HS-27A (cell line): Measurements from ENCODE around the gene ZFX.

Experiments used
- DNase-seq: peaks from one replicate; pipeline ENCODE4 v3.0.0-alpha.2; 2012; ENCODE audit warnings: low read depth, missing footprints

The ZFX gene

DNA sequence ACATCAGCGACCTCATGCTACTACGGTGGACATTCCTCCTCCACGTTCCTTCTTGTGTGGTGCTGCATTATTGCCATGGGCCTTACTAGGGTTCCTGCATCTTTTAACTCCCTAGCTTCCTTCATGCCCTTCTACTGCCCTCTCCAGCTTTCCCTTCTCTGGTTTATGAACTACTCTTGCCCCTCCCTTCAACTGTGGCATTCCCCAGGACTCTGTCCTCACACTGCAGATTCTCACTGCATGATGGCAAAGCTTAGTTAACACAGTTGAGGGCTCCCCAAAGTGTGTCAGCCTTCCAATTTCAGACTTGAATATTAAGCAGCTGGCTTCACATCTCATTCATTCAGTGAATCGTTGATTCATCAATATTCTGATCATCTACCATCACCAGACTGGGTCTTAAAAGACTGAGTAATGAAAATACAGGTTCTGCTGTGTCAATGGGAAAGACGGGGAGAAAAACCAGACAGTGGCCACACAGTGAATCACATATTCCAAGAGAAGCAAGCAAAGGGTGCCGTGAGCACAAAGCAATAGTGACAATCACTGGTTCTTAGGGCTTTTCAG, 53.0 kb downstream of the ZFX start:
- no peak for DNase-seq

DNA sequence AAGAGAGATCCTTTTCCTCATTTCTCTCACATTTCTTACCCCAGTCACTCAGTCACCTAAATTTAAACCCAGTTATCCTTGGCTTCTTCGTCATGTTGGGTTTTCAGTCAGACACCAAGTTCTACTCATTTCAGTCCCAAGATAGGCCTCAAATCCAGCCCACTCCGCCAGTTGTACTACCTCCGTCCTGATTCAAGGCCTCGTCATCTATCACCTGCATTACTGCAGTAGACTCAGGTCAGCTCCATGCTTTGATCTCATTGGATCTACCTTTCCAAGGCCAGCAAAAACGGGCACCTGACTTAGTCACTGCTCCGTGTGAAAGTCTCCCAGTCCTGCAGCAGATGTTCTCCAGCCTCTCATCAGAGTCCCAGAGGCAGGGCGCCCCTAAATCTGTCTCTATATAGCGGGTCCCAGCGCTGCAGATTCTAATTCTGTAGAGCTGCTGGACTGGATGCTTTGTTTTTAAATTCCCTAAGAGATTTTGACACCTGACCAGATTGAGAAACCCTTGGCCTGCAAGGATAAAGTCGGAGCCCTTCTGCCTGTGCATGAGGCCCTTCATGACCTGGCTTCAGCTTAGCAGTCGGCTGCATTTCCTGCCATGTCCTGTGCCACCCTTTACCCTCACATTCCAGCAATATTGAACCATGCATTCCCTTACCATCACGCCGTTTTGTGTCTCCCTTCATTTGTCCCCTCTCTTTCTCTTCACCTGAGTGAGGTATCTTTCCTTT, 53.7 kb downstream of the ZFX start:
- DNase-seq, result no peak

DNA sequence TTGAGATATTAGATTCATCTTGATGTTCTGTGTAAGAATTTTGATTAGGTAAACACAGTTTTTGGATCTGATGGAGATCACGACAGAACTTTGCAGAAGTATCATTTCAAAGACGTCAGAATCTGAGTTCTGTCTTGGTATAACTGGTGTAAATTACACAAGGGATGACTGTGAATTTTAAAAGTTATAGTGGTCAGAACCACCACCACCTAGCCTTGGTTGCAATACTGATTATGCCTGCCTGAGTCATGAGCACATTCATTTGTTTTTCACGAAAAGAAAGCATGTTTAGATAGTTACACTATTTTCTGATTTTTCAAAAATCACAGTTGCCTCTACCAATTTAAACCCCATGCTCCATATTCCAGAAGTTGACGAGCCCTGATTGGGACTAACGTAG, 54.8 kb downstream of the ZFX start:
- DNase-seq, result no peak

DNA sequence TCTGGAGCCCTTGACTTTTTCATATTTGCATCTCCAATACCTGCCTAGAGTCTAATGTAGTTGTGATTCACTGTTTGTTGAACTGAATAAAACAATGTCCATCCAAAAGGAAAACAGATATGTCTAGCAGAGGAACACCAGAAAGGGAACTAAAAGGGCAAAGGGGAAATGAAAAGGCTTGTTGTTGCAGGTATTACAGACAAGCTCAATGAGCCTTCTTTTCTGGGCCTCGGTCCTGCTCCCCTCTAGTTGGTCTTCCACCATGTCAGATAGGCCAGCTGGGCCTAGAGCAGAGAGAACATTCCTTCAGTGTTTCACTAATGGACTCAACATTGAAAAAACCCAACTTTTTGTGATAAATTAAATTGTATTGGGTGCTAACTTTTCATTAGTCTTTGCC, 55.4 kb downstream of the ZFX start:
- DNase-seq, result no peak

DNA sequence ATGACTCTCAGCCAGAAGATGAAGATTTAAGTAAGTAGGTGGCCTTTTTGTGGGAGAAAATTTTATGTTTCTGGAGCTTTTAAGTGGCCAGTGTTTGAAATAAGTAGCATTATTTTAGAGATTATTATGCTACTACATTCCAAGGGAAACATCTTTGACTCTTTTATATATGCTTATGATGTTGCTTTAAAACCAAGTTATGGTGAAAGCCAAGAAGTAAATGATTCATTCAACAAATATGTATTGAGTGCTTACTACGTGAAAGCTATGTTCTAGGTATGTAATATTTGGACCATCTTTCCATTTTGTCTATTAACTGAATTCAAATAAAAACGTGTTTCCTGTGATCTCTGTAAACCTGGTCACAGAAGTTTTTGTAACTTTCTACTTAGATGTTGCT, 58.3 kb downstream of the ZFX start:
- no peak for DNase-seq

DNA sequence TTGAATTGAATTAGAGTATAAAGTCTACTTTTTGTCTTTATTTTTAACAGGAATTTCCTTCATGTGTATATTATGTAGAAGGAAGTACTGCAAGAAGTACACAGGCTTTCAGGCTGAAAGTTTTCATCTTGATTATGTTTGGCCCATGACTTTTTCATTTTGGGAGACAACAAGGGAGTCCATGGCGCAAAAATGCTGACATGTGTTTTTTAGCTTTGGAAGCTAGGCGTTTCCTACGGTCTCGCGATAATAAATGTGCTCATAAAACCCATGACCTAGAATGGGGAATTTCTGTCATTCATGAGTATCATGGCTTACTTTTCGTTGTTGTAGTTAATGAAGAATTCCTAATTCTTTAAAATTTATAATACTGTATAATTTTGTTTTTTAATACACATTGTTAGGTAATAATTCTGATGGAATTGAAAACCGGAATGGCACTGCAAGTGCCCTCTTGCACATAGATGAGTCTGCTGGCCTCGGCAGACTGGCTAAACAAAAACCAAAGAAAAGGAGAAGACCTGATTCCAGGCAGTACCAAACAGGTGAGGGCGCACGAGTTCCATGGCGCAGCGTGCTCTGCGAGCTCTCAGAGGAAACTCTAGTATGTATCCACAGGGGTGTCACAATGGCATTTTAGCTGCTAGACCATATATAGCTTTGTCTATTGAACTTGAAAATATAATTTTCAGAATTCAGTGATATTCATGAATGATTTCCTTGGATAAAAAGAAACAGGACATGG, 59.1 kb downstream of the ZFX start:
- DNase-seq, result no peak

DNA sequence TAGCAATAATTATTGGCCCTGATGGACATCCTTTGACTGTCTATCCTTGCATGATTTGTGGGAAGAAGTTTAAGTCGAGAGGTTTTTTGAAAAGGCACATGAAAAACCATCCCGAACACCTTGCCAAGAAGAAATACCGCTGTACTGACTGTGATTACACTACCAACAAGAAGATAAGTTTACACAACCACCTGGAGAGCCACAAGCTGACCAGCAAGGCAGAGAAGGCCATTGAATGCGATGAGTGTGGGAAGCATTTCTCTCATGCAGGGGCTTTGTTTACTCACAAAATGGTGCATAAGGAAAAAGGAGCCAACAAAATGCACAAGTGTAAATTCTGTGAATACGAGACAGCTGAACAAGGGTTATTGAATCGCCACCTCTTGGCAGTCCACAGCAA, 60.7 kb downstream of the ZFX start:
- no peak for DNase-seq

DNA sequence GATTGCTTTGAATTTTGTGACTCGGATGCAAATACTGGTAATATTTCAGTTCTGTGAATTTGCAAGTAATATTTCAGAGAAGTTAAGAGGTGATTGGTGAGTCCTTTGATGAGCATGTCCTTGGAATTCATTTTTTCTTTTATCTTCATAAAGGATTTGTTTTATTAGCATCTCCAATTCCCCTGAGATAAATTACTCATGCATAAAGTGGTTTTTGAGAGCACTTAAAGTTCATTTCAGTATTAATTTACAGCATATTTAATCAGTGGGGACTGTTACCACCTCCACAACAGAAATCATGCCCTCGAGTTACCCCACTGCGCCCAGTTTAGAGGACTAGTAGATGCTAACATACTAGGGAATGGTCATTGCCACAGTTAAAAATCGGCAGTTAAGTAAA, 65.0 kb downstream of the ZFX start:
- no peak for DNase-seq

DNA sequence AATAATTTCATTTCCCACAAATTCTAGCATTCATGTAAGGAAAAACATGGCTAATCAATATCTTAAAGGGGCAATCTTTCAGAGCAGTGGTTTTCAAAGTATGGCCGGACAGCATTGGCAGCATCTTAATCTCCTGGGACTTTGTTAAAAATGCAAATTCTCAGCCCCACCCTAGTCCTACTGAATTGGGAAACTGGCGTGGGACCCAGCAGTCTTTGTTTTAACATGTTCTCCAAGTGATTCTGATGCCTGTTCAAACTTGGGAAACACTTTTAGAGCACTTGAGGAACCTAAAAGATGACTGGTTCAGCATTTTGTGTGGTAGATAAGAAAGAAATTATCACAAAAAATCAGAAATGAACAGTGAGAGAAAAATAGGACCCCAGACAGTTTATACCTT, 65.7 kb downstream of the ZFX start:
- no peak for DNase-seq

DNA sequence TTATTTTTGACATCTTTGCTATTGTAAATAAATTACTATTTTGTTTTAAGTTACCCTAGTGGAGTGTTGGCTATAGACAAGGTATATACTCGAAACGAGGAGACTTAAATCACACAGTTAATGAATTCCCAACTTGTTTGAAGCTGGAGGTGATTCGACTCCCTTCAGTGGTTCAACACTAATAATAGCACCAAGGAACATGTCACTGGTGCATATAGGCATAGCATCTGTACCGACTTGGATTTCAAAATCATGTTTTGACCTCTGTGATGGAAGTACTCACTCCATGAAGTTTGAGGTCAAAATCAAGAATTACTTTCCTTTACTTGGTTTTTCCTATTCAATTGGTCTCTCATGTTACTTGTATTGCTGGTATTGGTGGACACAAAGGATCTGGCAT, 66.5 kb downstream of the ZFX start:
- no peak for DNase-seq

DNA sequence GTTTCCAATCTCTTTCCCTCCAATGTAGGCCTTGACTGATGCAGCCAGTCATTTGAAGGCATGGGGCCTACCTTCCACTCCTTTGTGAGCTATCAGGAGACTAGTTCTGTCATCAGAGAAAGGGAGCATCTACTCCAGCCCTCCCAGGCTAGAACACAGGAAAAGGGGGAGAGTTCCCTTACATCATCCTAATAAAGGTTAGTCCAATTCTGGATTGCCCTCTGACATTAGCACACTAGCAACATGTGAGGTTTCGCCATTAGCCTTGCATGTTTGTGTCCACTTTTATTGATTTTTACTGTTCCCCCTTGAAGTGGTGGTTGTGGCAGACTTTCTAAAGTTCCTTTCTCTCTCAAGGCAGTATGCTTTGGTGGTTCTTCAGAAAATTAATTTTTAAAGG, 67.3 kb downstream of the ZFX start:
- no peak for DNase-seq

DNA sequence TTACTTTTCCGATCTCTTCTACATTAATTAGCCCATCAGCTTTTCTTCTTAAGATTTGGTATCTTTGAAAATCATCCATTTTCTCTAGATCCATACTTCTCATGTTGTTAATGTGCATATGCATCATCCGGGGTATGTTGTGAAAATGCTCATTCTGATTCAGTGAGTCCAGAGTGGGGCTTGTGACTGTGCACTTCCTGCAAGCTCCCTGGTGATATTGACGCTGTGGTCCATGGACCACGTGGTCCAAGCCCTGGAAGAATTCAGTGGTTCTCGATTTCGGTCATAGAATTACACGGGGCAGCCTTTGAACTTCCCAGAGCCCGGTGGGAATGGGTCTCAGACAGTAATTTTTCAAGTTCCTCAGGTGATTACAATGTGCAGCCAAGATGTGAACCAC, 69.8 kb downstream of the ZFX start:
- no peak for DNase-seq

DNA sequence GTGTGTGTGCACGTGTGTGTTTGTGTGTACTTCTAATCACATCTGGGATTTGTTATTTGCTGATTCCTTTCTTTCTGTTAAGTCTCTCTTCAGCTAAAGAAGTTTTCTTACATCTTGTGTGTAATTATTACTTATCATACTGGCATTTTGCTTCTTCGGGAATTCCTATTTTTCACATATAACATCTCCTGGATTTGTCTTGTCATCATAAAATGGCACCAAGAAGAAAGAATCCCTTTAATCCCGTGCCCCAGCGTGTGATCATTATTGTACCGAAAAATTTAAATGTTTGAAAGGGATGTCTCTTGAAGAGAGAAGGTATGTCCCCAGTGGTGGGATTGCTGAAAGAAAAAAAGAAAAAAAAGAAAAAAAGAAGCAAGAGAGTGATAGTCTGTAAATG, 72.3 kb downstream of the ZFX start:
- no peak for DNase-seq

DNA sequence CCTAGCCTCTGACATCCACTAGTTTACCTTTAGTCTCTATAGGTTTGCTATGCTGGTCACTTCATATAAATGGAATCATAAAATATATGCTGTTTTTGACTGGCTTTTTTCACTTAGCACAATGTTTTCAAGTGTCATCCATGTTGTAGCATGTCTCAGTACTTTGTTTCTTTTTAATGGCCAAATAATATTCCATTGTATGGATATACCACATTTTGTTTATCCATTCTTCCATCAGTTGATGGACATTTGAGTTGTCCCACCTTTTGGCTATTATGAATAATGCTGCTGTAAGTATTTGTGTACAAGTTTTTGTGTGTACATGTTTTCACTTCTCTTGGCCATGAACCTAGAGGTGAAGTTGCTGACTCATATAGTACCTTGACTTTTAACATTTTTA, 75.7 kb downstream of the ZFX start:
- DNase-seq, result no peak

DNA sequence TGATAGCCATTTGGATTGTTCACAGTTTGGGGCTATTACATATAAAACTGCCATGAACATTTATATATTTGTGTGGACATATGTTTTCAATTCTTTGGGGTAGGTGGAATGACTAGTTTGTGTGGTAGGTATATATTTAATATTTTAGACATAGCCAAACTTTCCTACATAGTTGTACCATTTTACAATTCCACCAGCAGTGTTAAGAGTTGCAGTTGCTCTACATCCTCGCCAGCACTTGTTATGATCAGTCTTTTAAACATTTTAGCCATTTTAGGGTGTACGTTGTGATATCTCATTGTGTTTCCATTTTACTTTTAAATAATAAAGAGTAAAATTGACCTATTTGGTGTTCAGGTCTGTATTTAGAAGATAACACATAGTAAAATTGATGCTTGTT, 76.6 kb downstream of the ZFX start:
- no peak for DNase-seq

DNA sequence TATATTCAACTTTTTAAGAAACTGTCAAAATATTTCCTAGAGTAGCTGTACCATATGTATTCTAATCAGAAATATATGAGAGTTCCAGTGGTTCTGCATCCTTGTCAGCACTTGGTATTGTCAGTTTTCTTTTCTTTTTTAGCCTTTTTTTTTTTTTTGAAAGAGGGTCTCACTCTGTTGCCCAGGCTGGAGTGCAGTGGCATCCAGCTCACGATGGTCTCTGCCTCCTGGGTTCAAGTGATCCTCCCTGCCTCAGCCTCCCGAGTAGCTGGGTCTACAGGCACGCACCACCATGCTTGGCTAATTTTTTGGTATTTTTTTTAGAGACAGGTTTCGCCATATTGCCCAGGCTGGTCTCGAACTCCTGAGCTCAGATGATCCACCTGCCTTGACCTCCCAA, 79.1 kb downstream of the ZFX start:
- no peak for DNase-seq

DNA sequence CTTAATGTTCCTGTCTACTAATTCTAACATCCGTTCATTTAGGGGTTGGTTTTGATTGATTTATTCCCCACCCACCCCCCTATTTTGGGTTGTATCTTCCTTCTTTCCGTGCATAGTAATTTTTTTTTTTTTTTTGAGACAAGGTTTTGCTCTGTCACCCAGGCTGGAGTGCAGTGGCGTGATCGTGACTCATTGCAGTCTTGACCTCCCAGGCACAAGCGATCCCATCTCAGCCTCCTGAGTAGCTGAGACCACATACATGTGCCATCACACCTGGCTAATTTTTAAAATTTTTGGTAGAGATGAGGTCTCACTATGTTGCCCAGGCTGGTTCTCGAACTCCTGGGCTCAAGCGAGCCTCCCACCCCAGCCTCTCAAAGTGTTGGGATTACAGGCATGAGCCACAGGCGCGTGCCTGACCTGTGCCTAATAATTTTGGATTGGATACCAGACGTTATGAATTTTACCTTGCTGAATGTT, 79.9 kb downstream of the ZFX start:
- no peak for DNase-seq

DNA sequence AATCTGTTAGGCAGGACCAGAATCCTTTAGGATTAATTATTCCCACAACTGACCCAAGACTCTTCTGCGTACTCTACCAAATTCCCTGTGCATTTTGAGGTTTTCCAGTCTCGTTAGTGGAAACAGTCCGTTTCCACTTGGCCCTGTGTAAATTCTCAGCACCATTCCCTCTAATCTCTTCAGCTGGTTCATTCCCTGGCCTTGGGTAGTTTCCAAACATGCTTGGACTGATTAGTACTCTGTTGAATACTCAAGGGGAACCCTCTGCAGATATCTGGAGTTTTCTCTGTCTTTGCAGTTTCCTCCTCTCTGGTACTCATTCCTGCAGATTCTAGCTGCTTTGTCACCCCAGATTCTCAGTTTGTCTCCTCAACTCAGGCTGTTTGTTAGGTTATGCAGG, 80.4 kb downstream of the ZFX start:
- no peak for DNase-seq

DNA sequence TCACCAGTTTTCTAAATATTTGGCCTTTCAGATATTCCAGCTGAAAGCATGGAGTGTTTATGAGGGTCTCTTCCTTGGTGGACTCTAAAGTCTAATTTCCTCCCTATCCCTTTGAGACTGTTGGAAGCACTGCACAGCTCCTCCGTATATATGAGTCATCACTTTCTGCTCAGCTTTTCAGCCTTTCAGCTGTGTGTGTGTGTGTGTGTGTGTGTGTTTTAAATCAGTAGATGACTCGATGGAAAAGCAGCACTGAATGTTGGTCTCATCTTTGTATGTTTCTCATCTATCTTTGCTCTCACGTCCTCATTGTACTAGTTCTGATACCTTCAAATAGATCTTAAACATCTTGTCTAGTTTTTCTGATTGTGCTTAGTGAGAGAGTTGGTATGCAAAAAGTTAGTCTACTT, 81.6 kb downstream of the ZFX start:
- no peak for DNase-seq

DNA sequence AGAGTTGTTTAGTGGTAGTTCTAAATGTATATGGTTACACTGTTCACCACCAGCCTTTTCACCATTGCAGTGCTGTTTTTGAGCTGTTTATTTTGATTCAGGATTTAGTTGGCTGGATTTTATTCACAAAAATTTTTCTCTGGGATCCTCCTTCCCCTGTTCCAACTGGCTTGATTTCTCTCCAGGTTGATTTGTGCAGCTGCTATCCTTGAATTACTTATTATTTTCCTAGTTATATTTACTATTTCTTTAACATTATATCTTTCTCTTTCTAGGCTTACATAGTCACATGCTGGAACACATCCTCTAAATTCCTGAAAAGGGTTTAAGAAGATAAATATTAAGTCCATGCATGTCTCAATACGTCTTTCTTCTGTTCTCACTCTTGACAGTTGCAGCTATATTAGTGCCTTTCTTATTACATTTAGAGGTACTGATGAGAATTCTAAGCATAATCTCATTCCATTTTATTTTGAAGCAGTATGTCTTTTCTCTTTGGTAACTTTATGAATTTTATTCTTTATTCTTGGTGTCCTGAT, 82.2 kb downstream of the ZFX start:
- DNase-seq, result no peak

DNA sequence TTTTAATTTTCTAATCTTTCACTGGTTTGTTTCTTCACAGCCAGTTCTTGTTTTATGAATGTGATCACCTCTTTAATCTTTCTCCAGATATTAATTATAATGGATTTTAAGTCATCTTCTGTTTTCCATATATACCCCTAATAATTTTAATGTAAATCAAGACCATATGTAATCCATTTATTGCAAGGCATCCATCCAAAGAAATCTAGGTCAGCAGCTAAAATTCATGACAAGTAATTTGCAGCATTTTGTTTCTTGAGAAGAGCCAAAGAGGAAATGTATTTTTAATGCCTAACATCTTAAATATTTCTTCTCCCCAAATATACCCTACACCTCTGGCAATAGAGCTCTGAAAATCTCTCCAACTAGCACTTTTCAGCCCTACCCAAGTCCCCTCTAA, 83.3 kb downstream of the ZFX start:
- DNase-seq, result no peak

DNA sequence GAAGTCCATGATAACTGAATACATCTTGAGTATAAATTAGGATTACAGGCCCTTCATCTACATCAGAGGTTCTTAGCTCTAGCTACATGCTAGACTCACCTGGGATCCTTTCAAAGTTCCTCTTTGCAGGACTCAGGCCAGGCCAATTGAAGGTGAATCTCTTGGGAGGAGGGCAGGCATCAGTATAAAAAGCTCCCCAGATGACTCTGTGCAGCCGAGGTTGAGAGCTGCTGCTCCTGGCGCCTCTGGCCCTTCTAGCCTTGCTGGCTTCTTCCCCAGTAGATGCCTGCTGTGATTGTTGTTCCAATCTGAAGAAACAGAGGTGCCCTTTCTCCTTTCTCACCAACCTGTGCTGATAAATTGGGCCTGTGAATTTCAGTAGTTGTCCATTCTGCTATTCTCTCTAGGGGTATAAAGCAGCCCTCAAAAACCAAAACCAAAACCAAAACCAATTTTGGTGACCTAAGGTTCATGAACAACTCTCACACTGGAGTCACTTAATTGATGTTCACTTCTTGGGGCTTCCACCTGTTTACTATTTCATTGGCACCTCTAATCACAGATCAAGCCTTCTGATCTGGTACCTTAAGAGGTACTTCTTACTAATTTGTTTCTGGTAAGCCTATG, 85.7 kb downstream of the ZFX start:
- DNase-seq, result no peak
